ENCODE results near the gene ERC1.

- TF ChIP-seq CTCF (conservative IDR thresholded peaks at IDR 0.05 in 1 of 2, IDR thresholded peaks at IDR 0.05 in 1 of 2; ENCODE audit: low read depth in 1 of 2, low read length in 2 of 2) (no peak), EZH2 (IDR thresholded peaks at IDR 0.05; ENCODE audit: low read length, missing control alignments) (no peak)
Observed at GRCh38 chr12:1307796-1308195, 316.8 kb downstream of the ERC1 start.
